Activated CD8-positive, alpha-beta T cell treated with anti-CD3 and anti-CD28 coated beads for 36 hours (primary cell): ENCODE results near the gene SHKBP1. TPM values are rescaled to one million over a fixed set of nuclear protein-coding genes. Genes with fewer than 3 reads are reported as not detected.

Experiments
- ATAC-seq: fragments of 200-7000 bp; cut with Tn5 transposase; one replicate; pipeline ENCODE4 v1.10.0; 2021; ENCODE audit warnings: mild to moderate bottlenecking, moderate library complexity
- CTCF ChIA-PET: fragments of 350-600 bp; sonication (Branson Sonifier 250); formaldehyde crosslinking; loops from one replicate; lab custom pipeline; 2021; ENCODE audit warnings: antibody characterized with exemption; lab: Charles Lee
- POLR2A ChIA-PET: fragments of 350-600 bp; sonication (Branson Sonifier 250); formaldehyde crosslinking; loops from one replicate; lab custom pipeline; 2021; ENCODE audit warnings: antibody characterized with exemption; lab: Charles Lee
- DNase-seq: peaks from one replicate; pipeline ENCODE4 v3.0.0-alpha.2; 2020
- H3K27ac Mint-ChIP-seq: one replicate; pipeline ENCODE4 v1.8.0; 2021; ENCODE audit warnings: mild to moderate bottlenecking, mixed read lengths
- H3K27me3 Mint-ChIP-seq: one replicate; pipeline ENCODE4 v1.8.0; 2021; ENCODE audit warnings: mixed read lengths
- H3K36me3 Mint-ChIP-seq: one replicate; pipeline ENCODE4 v1.8.0; 2021; ENCODE audit warnings: low read depth, mixed read lengths
- H3K4me1 Mint-ChIP-seq: one replicate; pipeline ENCODE4 v1.8.0; 2021; ENCODE audit warnings: low read depth, mixed read lengths
- H3K4me3 Mint-ChIP-seq: one replicate; pipeline ENCODE4 v1.8.0; 2021; ENCODE audit warnings: mild to moderate bottlenecking, moderate library complexity, mixed read lengths
- H3K9me3 Mint-ChIP-seq: one replicate; pipeline ENCODE4 v1.8.0; 2021; ENCODE audit warnings: mixed read lengths
- intact Hi-C: fragments of 100-400 bp; cut with micrococcal nuclease; formaldehyde crosslinking; loops from one replicate; pipeline ENCODE4 v1.10.0; 2022
- total RNA-seq, 2 experiments: library from RNA; stranded (reverse); gene quantifications; one replicate each; pipeline ENCODE4 v1.2.3, GENCODE V29; 2021
- TF ChIP-seq, protein P1 (sequence below): fragments of 200-600 bp; IDR thresholded peaks from one replicate; pipeline ENCODE4 v1.8.0; 2022; ENCODE audit warnings: antibody characterized with exemption, mild to moderate bottlenecking

The SHKBP1 gene
- total RNA-seq, 2 experiments from 2014 or later = 82.8 to 89.3 TPM

DNA sequence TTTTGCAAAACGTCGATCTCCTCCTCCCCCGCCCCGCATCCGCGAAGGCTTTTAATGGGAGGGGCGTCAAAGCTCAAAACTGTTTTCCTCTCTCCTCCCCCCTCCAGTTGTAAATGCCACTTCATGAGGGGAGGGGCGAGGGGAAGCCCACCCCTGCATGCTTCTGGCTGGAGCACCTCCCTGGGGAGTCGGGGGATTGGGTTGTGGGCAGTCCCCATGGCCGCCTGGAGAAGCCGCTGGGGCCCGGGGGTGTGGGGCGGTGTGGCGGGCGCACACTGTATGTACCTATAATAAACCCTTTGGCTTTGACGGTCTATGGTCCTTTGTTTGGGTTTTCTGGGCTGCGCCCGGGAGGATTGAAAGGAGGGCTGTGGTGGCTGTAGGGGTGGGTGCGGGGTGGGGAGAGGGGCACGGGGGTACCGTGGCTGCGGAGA, 505 bp upstream of the SHKBP1 start:
- DNase-seq (peak; percentile 46), ATAC-seq (peak; percentile 51)
- peaks cover 16% of the 10 kb centered on the region for H3K36me3 Mint-ChIP-seq
- CTCF ChIA-PET = interaction anchor here (1.0 kb wide), 3 partner anchors 23 to 112 kb away, joined by 3 to 4 read pairs (median 3); no protein-coding TSS in a partner anchor
- no peaks in the 10 kb centered on the region for H3K27me3 Mint-ChIP-seq
- H3K9me3 Mint-ChIP-seq = no peaks in the 10 kb centered on the region
- TF ChIP-seq, protein P1, sequence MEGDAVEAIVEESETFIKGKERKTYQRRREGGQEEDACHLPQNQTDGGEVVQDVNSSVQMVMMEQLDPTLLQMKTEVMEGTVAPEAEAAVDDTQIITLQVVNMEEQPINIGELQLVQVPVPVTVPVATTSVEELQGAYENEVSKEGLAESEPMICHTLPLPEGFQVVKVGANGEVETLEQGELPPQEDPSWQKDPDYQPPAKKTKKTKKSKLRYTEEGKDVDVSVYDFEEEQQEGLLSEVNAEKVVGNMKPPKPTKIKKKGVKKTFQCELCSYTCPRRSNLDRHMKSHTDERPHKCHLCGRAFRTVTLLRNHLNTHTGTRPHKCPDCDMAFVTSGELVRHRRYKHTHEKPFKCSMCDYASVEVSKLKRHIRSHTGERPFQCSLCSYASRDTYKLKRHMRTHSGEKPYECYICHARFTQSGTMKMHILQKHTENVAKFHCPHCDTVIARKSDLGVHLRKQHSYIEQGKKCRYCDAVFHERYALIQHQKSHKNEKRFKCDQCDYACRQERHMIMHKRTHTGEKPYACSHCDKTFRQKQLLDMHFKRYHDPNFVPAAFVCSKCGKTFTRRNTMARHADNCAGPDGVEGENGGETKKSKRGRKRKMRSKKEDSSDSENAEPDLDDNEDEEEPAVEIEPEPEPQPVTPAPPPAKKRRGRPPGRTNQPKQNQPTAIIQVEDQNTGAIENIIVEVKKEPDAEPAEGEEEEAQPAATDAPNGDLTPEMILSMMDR = no peak
- peak overlapping the region; percentile 78 for H3K4me3 Mint-ChIP-seq
- H3K27ac Mint-ChIP-seq = peak overlapping the region; percentile 76
- peaks cover 18% of the 10 kb centered on the region for H3K4me1 Mint-ChIP-seq
- intact Hi-C loops = no loop called here
- POLR2A ChIA-PET = interaction anchor here (0.5 to 1.5 kb wide), 3 partner anchors 10 to 241 kb away, joined by 3 to 5 read pairs (median 3); no protein-coding TSS in a partner anchor

DNA sequence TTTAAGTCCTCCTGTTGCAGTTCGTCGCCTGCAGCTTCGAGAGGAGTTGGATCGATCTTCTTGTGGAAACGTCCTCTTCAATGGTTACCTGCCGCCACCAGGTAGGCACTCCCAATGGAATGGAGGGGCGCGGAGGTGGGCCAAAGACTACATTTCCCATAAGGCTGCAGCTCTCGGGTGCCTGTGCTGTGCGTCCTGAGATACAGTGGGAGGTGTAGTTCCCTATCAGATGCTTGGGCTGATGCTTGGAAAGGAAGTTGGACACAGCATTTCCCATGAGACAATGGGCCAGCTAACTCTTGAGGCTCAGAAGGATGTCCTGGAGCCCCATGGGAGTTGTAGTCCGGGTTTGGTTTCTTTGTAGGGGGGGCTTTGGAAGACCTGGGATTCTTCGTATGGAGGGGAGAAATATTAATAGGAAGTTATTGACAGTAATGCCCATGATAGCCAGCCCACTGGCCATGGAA, 1.8 kb downstream of the SHKBP1 start:
- ATAC-seq (no peak), DNase-seq (peak; percentile 27)
- ChIA-PET POLR2A (interaction anchor here (1.2 kb wide), 1 partner anchor 11 kb away, joined by 3 read pairs; no protein-coding TSS in a partner anchor), CTCF (interaction anchor here (0.7 to 2.2 kb wide), 7 partner anchors 15 to 56 kb away, joined by 3 to 8 read pairs (median 3); no protein-coding TSS in a partner anchor)
- no peak overlapping the region for H3K27ac Mint-ChIP-seq
- H3K36me3 Mint-ChIP-seq = peaks cover 25% of the 10 kb centered on the region
- H3K9me3 Mint-ChIP-seq = no peaks in the 10 kb centered on the region
- no peaks in the 10 kb centered on the region for H3K27me3 Mint-ChIP-seq
- peak overlapping the region; percentile 78 for H3K4me3 Mint-ChIP-seq
- intact Hi-C loops = no loop called here
- TF ChIP-seq, protein P1 = no peak
- H3K4me1 Mint-ChIP-seq = peaks cover 18% of the 10 kb centered on the region

GRCh38 chr19:40580619-40581018, 3.9 kb downstream of the SHKBP1 start:
- no peak overlapping the region for H3K4me3 Mint-ChIP-seq
- CTCF ChIA-PET = interaction anchor here (1.3 kb wide), 1 partner anchor 54 kb away, joined by 5 read pairs; no protein-coding TSS in a partner anchor
- H3K9me3 Mint-ChIP-seq = no peaks in the 10 kb centered on the region

DNA sequence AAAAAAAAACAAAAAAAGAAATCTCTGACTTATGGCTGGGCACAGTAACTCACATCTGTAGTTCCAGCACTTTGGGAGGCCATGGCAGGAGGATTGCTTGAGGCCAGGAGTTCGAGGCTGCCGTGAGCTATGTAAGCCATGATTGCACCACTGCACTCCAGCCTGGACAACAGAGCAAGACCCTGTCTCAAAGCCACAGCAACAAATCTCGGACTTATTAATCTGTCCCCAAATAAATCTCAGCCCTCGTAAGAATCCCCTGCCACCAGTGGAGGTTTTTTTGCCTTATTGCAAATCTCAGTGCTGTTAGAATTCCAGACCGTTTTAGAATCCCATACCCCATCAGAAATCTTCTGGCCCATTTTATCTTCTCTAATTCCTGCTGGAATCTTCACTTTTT, 4.9 kb downstream of the SHKBP1 start:
- CTCF ChIA-PET = interaction anchor here (1.0 kb wide), 1 partner anchor 17 kb away, joined by 4 read pairs; no protein-coding TSS in a partner anchor
- H3K9me3 Mint-ChIP-seq = no peaks in the 10 kb centered on the region
- ATAC-seq (no peak), DNase-seq (no peak)
- peaks cover 21% of the 10 kb centered on the region for H3K4me1 Mint-ChIP-seq
- TF ChIP-seq, protein P1 = no peak
- no peak overlapping the region for H3K27ac Mint-ChIP-seq
- intact Hi-C loops = no loop called here
- POLR2A ChIA-PET = no interaction called here
- H3K4me3 Mint-ChIP-seq = no peak overlapping the region
- H3K36me3 Mint-ChIP-seq = peaks cover 39% of the 10 kb centered on the region
- H3K27me3 Mint-ChIP-seq = no peaks in the 10 kb centered on the region

More at GRCh38 chr19:40580619-40581018, 3.9 kb downstream of the SHKBP1 start:
- Mint-ChIP-seq H3K36me3 (peaks cover 33% of the 10 kb centered on the region), H3K27me3 (no peaks in the 10 kb centered on the region), H3K4me1 (peaks cover 16% of the 10 kb centered on the region), H3K27ac (no peak overlapping the region)
- no peak for ATAC-seq
- TF ChIP-seq, protein P1 = no peak
- no peak for DNase-seq
- POLR2A ChIA-PET = no interaction called here
- intact Hi-C loops = no loop called here

DNA sequence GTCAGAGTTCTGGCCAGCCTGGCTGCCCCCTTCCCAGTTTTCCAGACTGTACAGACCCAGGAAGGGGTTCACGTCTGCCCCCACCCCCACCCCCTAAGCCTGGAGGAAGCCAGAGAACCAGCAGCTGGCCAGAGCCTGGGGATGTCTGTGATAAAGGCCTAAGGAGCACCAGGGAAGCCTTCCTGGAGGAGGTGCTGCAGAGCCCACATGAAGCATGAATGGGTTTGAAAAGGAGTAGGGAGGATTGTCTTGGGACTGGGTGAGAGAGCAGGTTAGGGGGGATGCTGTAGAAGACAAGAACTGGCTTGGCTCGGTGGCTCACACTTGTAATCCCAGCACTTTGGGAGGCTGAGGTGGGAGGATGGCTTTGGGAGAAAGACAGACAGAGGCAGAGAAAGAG, 5.8 kb downstream of the SHKBP1 start:
- no peak overlapping the region for H3K27ac Mint-ChIP-seq
- TF ChIP-seq, protein P1 = no peak

More for the DNA sequence above, 5.8 kb downstream of the SHKBP1 start:
- ATAC-seq (no peak), DNase-seq (no peak)
- ChIA-PET POLR2A (interaction anchor here (0.6 kb wide), 1 partner anchor 46 kb away, joined by 3 read pairs; no protein-coding TSS in a partner anchor), CTCF (interaction anchor here (1.0 kb wide), 1 partner anchor 16 kb away, joined by 4 read pairs; no protein-coding TSS in a partner anchor)
- H3K4me3 Mint-ChIP-seq = no peak overlapping the region
- intact Hi-C loops = no loop called here
- peaks cover 39% of the 10 kb centered on the region for H3K36me3 Mint-ChIP-seq
- no peaks in the 10 kb centered on the region for H3K27me3 Mint-ChIP-seq
- no peaks in the 10 kb centered on the region for H3K9me3 Mint-ChIP-seq
- H3K4me1 Mint-ChIP-seq = peaks cover 19% of the 10 kb centered on the region
